ENCODE measurements around the gene TTLL7.

Gene TTLL7

DNA sequence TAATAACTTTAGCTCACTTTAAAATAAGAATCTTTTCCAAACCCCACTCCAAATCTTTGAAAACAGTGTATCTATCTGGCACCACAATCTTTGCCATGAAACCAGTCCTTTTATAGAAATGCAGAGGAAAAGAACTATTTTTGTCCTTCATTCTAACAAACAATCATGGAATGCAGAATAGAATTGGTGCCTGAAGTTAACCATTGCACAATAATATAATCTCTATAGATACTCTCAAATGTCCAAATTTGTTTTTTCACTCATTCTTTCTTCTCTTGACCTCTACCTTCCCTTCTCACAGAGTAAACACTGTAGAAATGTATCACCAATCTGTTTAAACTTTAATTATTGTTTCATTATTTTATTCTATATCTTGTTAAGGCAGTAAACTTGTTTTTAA, 34.8 kb downstream of the TTLL7 start:
- Mint-ChIP-seq H3K4me1 (no peaks in the 10 kb centered on the region), H3K4me3 (no peak overlapping the region), H3K27me3 (peaks cover 11% of the 10 kb centered on the region), H3K27ac (no peak overlapping the region), H3K9me3 (no peaks in the 10 kb centered on the region)
- no peak for DNase-seq
- no peak for ATAC-seq

DNA sequence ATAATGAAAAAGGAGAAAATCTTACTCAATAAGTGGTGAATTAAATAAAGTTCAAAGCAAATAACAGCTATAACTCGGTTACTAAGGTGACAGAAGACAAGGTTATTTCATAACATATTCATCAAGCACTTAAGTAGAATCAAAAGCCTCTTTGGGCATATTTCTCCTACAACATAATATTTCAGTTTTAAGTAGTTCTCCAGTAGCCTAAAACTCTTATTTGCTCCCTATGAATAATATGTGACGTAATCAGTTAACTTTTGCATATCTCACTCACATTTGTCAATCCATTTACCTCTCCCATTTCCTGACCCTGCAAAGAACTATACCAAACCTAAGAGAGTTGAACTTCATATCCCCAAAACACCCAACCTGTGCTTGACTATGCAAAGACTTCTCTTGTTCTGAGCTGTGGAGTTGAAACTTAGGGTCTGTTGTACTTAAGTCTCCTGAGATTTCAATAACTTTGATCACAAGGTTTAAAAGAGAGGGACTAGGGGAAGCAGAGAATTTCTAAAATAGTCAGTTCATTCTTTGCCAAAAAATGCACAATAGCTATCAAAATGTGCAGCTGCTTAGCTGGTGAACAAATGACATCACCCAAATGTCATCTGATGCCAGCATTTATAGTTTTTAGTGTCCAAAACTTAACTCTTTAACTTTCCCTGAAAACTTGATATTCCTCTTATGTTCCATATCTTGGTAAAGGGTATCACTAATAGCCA, 37.2 kb downstream of the TTLL7 start:
- no peaks in the 10 kb centered on the region for H3K9me3 Mint-ChIP-seq
- ATAC-seq (no peak), DNase-seq (no peak)
- H3K27ac Mint-ChIP-seq, result no peak overlapping the region
- no peaks in the 10 kb centered on the region for H3K27me3 Mint-ChIP-seq
- H3K4me3 Mint-ChIP-seq, result no peak overlapping the region
- H3K4me1 Mint-ChIP-seq, result no peaks in the 10 kb centered on the region

DNA sequence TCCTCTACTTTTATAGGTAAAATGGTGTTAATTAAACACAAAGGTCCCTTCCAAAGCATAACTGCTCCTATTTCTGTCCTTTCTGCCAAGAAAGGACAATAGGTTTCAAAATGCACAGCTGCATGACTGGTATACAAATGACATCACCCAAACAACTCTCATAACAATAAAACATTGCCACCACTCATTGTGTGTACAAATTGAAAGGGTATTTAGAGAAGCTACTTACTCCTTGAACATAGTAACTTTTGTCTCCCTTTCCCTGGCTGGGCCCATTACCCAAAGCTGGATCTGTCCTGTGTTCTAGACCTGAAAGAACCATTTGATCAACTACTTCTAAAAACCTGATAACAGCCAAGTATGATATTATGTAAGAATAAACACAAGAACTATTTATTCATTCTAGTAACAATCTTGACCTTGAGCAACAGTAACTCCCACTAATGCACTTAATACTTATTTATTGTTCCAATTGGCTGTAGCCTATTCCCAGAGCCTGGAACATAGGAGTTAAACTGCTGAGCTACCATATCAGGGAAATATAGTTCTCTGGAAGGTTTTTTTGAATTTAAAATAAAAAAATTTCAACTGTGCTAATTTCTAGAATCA, 38.2 kb downstream of the TTLL7 start:
- ATAC-seq, result no peak
- H3K27me3 Mint-ChIP-seq, result no peaks in the 10 kb centered on the region
- H3K4me3 Mint-ChIP-seq, result no peak overlapping the region
- no peak overlapping the region for H3K27ac Mint-ChIP-seq
- H3K9me3 Mint-ChIP-seq, result no peaks in the 10 kb centered on the region
- H3K4me1 Mint-ChIP-seq, result no peaks in the 10 kb centered on the region
- DNase-seq, result no peak

- Mint-ChIP-seq H3K4me1 (no peaks in the 10 kb centered on the region), H3K27ac (no peak overlapping the region), H3K9me3 (no peaks in the 10 kb centered on the region), H3K27me3 (no peaks in the 10 kb centered on the region), H3K4me3 (no peak overlapping the region)
- no peak for DNase-seq
- ATAC-seq, result no peak
Measured at GRCh38 chr1:83959824-83960498, 39.0 kb downstream of the TTLL7 start.

- no peak overlapping the region for H3K4me3 Mint-ChIP-seq
- H3K4me1 Mint-ChIP-seq, result no peaks in the 10 kb centered on the region
- no peak overlapping the region for H3K27ac Mint-ChIP-seq
- no peaks in the 10 kb centered on the region for H3K27me3 Mint-ChIP-seq
- H3K9me3 Mint-ChIP-seq, result no peaks in the 10 kb centered on the region
- ATAC-seq, result no peak
- DNase-seq, result no peak
Measured at GRCh38 chr1:83958704-83959103, 40.2 kb downstream of the TTLL7 start.

- H3K4me3 Mint-ChIP-seq, result no peak overlapping the region
- DNase-seq, result no peak
Measured at GRCh38 chr1:83954166-83954823, 44.6 kb downstream of the TTLL7 start.

DNA sequence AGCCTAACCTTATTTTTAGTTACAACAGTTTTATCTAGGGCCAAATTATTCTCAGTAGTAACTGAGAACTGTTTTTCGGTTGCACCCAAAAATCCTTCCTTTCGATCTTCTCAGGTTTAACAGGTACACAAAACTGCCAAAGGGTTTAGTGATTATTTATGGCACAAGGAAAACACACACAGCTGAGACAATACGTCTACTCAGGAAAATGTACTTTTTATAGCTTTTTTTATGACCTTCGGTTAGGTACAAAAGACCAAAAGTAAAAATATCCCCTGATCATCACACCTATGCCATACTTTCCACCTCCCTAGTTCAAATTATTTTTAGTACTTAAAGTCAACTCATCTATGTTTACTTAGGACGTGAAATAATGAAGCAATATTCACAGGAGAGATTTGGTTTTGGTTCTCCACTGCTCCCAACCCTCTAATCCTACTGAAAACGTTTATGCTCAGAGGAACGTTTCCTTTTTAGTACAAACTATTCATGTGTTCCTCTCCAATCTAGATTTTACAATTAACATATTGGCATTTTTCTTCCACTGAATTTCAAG, 48.7 kb downstream of the TTLL7 start:
- Mint-ChIP-seq H3K4me1 (no peaks in the 10 kb centered on the region), H3K27me3 (peaks cover 17% of the 10 kb centered on the region), H3K4me3 (no peak overlapping the region), H3K9me3 (no peaks in the 10 kb centered on the region), H3K27ac (no peak overlapping the region)
- DNase-seq, result no peak
- no peak for ATAC-seq

More at GRCh38 chr1:83954166-83954823, 44.6 kb downstream of the TTLL7 start:
- Mint-ChIP-seq H3K9me3 (no peaks in the 10 kb centered on the region), H3K27ac (no peak overlapping the region), H3K4me1 (no peaks in the 10 kb centered on the region), H3K27me3 (peaks cover 17% of the 10 kb centered on the region)
- ATAC-seq, result no peak

- ATAC-seq (no peak), DNase-seq (no peak)
- H3K9me3 Mint-ChIP-seq, result peaks cover 9 to 10% of the 10 kb centered on the region in 2 donors
- no peaks in the 10 kb centered on the region for H3K4me1 Mint-ChIP-seq
- H3K27ac Mint-ChIP-seq, result no peak overlapping the region
- H3K27me3 Mint-ChIP-seq, result no peaks in the 10 kb centered on the region
- no peak overlapping the region for H3K4me3 Mint-ChIP-seq
Measured at GRCh38 chr1:83942914-83943313, 56.0 kb downstream of the TTLL7 start.

GRCh38 chr1:83934550-83934949, 64.4 kb downstream of the TTLL7 start:
- DNase-seq, result no peak
- no peak for ATAC-seq
- peaks cover 8% of the 10 kb centered on the region for H3K27me3 Mint-ChIP-seq
- no peak overlapping the region for H3K4me3 Mint-ChIP-seq
- H3K9me3 Mint-ChIP-seq, result no peaks in the 10 kb centered on the region
- no peak overlapping the region for H3K27ac Mint-ChIP-seq
- H3K4me1 Mint-ChIP-seq, result no peaks in the 10 kb centered on the region

- Mint-ChIP-seq H3K4me3 (no peak overlapping the region), H3K9me3 (no peaks in the 10 kb centered on the region), H3K27me3 (peaks cover 8% of the 10 kb centered on the region), H3K4me1 (no peaks in the 10 kb centered on the region), H3K27ac (no peak overlapping the region)
- no peak for ATAC-seq
- no peak for DNase-seq
Measured at GRCh38 chr1:83932693-83933092, 66.2 kb downstream of the TTLL7 start.

GRCh38 chr1:83932281-83932680, 66.7 kb downstream of the TTLL7 start:
- Mint-ChIP-seq H3K27me3 (peaks cover 8% of the 10 kb centered on the region), H3K4me1 (no peaks in the 10 kb centered on the region), H3K27ac (no peak overlapping the region), H3K4me3 (no peak overlapping the region), H3K9me3 (no peaks in the 10 kb centered on the region)
- ATAC-seq (no peak), DNase-seq (no peak)

- H3K9me3 Mint-ChIP-seq, result no peaks in the 10 kb centered on the region
- H3K27me3 Mint-ChIP-seq, result peaks cover 8% of the 10 kb centered on the region
- DNase-seq (no peak), ATAC-seq (peak; percentile 72)
- H3K4me1 Mint-ChIP-seq, result no peaks in the 10 kb centered on the region
- no peak overlapping the region for H3K4me3 Mint-ChIP-seq
- peak overlapping the region in 1 of 2 donors; percentile 14 for H3K27ac Mint-ChIP-seq
Measured at GRCh38 chr1:83931658-83932253, 67.2 kb downstream of the TTLL7 start.

- Mint-ChIP-seq H3K9me3 (no peaks in the 10 kb centered on the region), H3K27me3 (peaks cover 8% of the 10 kb centered on the region), H3K27ac (no peak overlapping the region), H3K4me1 (no peaks in the 10 kb centered on the region), H3K4me3 (no peak overlapping the region)
- DNase-seq, result no peak
- ATAC-seq, result no peak
Measured at GRCh38 chr1:83929184-83929583, 69.7 kb downstream of the TTLL7 start.

DNA sequence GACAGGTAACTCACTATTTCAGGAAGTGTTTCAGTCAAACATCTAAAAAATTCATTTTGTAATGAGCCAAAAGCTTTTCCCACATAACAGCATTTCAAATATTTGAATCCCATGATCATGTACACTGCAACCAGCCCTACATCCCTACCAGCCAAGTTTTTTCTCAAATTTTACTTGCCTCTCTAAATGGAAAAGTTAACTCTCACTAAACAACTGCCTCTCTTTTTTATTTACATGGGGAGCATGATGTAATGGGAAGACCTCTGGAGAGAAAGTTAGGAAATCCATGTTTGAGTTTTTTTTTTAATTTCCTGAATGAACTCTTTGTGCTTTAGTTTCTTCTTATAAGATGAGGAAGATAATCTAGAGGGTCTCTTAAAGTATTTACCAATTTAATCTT, 70.5 kb downstream of the TTLL7 start:
- ATAC-seq (no peak), DNase-seq (no peak)
- no peak overlapping the region for H3K27ac Mint-ChIP-seq
- no peaks in the 10 kb centered on the region for H3K4me1 Mint-ChIP-seq
- no peaks in the 10 kb centered on the region for H3K9me3 Mint-ChIP-seq
- peaks cover 8% of the 10 kb centered on the region for H3K27me3 Mint-ChIP-seq
- no peak overlapping the region for H3K4me3 Mint-ChIP-seq

GRCh38 chr1:83927701-83928100, 71.2 kb downstream of the TTLL7 start:
- ATAC-seq (no peak), DNase-seq (no peak)
- Mint-ChIP-seq H3K4me1 (no peaks in the 10 kb centered on the region), H3K4me3 (no peak overlapping the region), H3K9me3 (no peaks in the 10 kb centered on the region), H3K27ac (no peak overlapping the region), H3K27me3 (peaks cover 8% of the 10 kb centered on the region)
